Loucy (cell line): ENCODE results near the gene CNRIP1.
"Not testable (repeated sequence)": the region's sequence is repeated elsewhere in the genome, so short reads cannot be mapped to it uniquely, and the experiment has no call there.

Experiments used
- H2AFZ ChIP-seq: fragments of 200-600 bp; sonication (generic); 2 replicates; pipeline ENCODE4 v1.6.0; 2016; ENCODE audit warnings: antibody characterized with exemption, mild to moderate bottlenecking, low read length, moderate library complexity
- H3F3A ChIP-seq: fragments of 200-600 bp; 2 replicates; pipeline ENCODE4 v1.6.0; 2016; ENCODE audit warnings: antibody characterized with exemption, low read depth, mild to moderate bottlenecking
- H3K27me3 ChIP-seq: fragments of 200-600 bp; sonication (generic); 2 replicates; pipeline ENCODE4 v1.6.1; 2014; ENCODE audit warnings: low read length, mild to moderate bottlenecking; ENCODE audit not compliant: insufficient read depth, poor library complexity, severe bottlenecking
- H3K36me3 ChIP-seq: fragments of 200-600 bp; sonication (generic); 2 replicates; pipeline ENCODE4 v1.6.1; 2016; ENCODE audit warnings: low read length; ENCODE audit not compliant: insufficient read depth
- H3K4me1 ChIP-seq: fragments of 200-600 bp; sonication (generic); 2 replicates; pipeline ENCODE4 v1.5.1; 2014; ENCODE audit warnings: low read length, mild to moderate bottlenecking; ENCODE audit not compliant: insufficient read depth, poor library complexity, severe bottlenecking
- H3K4me2 ChIP-seq: fragments of 200-600 bp; sonication (generic); 2 replicates; pipeline ENCODE4 v1.6.0; 2014; ENCODE audit warnings: antibody characterized with exemption, low read length, low read depth, mild to moderate bottlenecking; ENCODE audit not compliant: poor library complexity, severe bottlenecking
- H3K4me3 ChIP-seq: fragments of 200-600 bp; sonication (generic); 2 replicates; pipeline ENCODE4 v1.5.1; 2014; ENCODE audit warnings: low read length, mild to moderate bottlenecking, mixed read lengths; ENCODE audit not compliant: poor library complexity, severe bottlenecking
- H3K79me2 ChIP-seq: fragments of 200-600 bp; sonication (generic); 2 replicates; pipeline ENCODE4 v1.6.1; 2014; ENCODE audit warnings: low read length; ENCODE audit not compliant: insufficient read depth
- H3K9ac ChIP-seq: fragments of 200-600 bp; sonication (generic); 2 replicates; pipeline ENCODE4 v1.6.0; 2014; ENCODE audit warnings: mild to moderate bottlenecking, low read depth, low read length, moderate library complexity; ENCODE audit not compliant: poor library complexity, severe bottlenecking
- H3K9me2 ChIP-seq: fragments of 200-600 bp; sonication (generic); replicated peaks from 2 replicates; pipeline ENCODE4 v1.6.1; 2016; ENCODE audit warnings: low read depth, low read length, mixed read lengths
- H3K9me3 ChIP-seq: fragments of 200-600 bp; sonication (generic); 2 replicates; pipeline ENCODE4 v1.6.1; 2014; ENCODE audit warnings: mild to moderate bottlenecking, antibody characterized with exemption, low read length, low read depth; ENCODE audit not compliant: insufficient read depth
- H4K20me1 ChIP-seq: fragments of 200-600 bp; sonication (generic); 2 replicates; pipeline ENCODE4 v1.6.0; 2014; ENCODE audit warnings: antibody characterized with exemption, low read length, mild to moderate bottlenecking; ENCODE audit not compliant: insufficient read depth, poor library complexity, severe bottlenecking
- CTCF ChIP-seq: fragments of 200-600 bp; sonication (generic); conservative IDR thresholded peaks from 2 replicates; pipeline ENCODE4 v1.5.1; 2014; ENCODE audit warnings: mild to moderate bottlenecking, antibody characterized with exemption, low read length
- EZH2phosphoT487 ChIP-seq: fragments of 200-600 bp; IDR thresholded peaks from 2 replicates; pipeline ENCODE4 v1.6.1; 2018; ENCODE audit warnings: antibody characterized with exemption, mild to moderate bottlenecking, moderate library complexity, borderline replicate concordance

CNRIP1 gene

DNA sequence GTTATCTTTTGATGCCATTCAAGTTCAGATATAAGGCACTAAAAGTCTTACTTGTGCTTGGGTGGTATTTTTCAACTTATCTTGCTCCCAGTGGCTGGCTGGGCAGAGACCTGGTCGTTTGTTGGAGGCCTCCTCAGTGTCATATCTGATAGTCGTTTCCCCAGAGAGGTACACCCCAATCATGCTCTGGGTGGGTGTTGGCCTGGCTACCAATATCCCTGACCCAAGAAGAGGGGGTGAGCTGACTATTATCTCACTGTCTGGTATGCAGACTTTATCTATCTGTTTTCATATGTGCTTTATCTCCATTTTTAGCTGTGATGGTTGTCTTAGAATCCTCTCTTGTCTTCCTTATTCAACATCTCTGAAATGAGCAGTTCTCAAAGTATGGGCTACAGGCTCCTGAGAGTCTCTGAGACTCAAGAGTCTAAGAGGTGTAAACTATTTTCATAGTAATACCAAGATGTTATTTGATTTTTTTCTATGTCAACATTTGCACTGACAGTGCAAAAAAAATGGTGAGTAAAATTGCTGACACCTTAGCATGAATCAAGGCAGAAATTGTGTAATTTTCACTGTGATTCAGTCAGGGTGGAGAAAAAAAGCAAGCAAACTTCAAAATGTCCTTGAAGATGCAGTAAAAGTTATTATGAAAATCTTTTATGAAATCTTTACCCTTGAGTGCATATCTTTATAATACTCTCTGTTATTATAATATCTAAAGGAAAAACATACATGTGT is 33.1 kb upstream of the CNRIP1 start:
- Histone ChIP-seq H3K4me3 (no peak overlapping the region), H3K9ac (no peak overlapping the region), H3K9me2 (no peaks in the 10 kb centered on the region), H2AFZ (peak overlapping the region; percentile 50), H4K20me1 (no peaks in the 10 kb centered on the region), H3K27me3 (no peaks in the 10 kb centered on the region), H3F3A (no peaks in the 10 kb centered on the region), H3K79me2 (no peaks in the 10 kb centered on the region), H3K4me1 (peaks cover 13% of the 10 kb centered on the region), H3K36me3 (no peaks in the 10 kb centered on the region), H3K4me2 (peak overlapping the region; percentile 38), H3K9me3 (no peaks in the 10 kb centered on the region)
- TF ChIP-seq CTCF (no peak), EZH2phosphoT487 (no peak)

DNA sequence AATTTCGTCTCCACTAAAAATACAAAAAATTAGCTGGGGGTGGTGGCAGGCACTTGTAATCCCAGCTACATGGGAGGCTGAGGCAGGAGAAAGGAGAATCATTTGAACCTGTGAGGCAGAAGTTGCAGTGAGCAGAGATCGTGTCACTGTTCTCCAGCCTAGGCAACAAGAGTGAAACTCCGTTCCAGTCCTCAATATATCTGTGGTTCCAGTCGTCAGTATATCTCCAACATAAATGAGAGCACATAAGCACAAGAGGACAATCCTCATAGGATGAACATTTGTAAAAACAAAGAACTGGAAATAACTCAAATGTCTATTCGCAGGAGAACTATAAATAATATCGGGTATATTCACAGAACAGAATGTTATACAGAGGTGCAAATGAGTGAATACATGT is 32.2 kb upstream of the CNRIP1 start:
- Histone ChIP-seq H3K4me1 (peaks cover 13% of the 10 kb centered on the region), H4K20me1 (no peaks in the 10 kb centered on the region), H3K36me3 (no peaks in the 10 kb centered on the region), H3K27me3 (no peaks in the 10 kb centered on the region), H3K9ac (no peak overlapping the region), H3F3A (no peaks in the 10 kb centered on the region), H3K9me2 (no peaks in the 10 kb centered on the region), H2AFZ (peak overlapping the region; percentile 50), H3K4me2 (peak overlapping the region; percentile 38), H3K79me2 (no peaks in the 10 kb centered on the region), H3K9me3 (no peaks in the 10 kb centered on the region), H3K4me3 (no peak overlapping the region)
- no peak for TF ChIP-seq CTCF
- no peak for TF ChIP-seq EZH2phosphoT487

DNA sequence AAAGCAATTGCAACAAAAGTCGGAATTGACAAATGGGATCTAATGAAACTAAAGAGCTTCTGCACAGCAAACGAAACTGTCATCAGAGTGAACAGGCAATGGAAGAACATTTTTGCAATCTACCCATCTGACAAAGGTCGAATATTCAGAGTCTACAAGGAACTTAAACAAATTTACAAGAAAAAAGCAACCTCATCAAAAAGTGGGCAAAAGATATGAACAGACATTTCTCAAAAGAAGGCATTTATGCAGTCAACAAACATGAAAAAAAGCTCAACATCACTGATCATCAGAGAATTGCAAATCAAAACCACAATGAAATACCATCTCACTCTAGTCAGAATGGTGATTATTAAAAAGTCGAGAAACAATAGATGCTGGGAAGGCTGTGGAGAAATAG is 29.3 kb upstream of the CNRIP1 start:
- not testable (repeated sequence) for H3K9me2 ChIP-seq, H3K9me3 ChIP-seq, H3K79me2 ChIP-seq, H4K20me1 ChIP-seq, H3K4me2 ChIP-seq, H3K4me3 ChIP-seq, H3F3A ChIP-seq, H3K4me1 ChIP-seq, H3K27me3 ChIP-seq, H3K9ac ChIP-seq, H2AFZ ChIP-seq, H3K36me3 ChIP-seq
